ENCODE data around the gene MOSMO. TPM values are rescaled to one million over a fixed set of nuclear protein-coding genes. Genes with fewer than 3 reads are reported as not detected.

The MOSMO gene
- total and polyA plus RNA-seq, 2 of the 13 experiments (the other 11 are each of a cell fraction or from before 2014, with no cell fraction given): 26.7 to 32.6 TPM

- TF ChIP-seq, protein P1, sequence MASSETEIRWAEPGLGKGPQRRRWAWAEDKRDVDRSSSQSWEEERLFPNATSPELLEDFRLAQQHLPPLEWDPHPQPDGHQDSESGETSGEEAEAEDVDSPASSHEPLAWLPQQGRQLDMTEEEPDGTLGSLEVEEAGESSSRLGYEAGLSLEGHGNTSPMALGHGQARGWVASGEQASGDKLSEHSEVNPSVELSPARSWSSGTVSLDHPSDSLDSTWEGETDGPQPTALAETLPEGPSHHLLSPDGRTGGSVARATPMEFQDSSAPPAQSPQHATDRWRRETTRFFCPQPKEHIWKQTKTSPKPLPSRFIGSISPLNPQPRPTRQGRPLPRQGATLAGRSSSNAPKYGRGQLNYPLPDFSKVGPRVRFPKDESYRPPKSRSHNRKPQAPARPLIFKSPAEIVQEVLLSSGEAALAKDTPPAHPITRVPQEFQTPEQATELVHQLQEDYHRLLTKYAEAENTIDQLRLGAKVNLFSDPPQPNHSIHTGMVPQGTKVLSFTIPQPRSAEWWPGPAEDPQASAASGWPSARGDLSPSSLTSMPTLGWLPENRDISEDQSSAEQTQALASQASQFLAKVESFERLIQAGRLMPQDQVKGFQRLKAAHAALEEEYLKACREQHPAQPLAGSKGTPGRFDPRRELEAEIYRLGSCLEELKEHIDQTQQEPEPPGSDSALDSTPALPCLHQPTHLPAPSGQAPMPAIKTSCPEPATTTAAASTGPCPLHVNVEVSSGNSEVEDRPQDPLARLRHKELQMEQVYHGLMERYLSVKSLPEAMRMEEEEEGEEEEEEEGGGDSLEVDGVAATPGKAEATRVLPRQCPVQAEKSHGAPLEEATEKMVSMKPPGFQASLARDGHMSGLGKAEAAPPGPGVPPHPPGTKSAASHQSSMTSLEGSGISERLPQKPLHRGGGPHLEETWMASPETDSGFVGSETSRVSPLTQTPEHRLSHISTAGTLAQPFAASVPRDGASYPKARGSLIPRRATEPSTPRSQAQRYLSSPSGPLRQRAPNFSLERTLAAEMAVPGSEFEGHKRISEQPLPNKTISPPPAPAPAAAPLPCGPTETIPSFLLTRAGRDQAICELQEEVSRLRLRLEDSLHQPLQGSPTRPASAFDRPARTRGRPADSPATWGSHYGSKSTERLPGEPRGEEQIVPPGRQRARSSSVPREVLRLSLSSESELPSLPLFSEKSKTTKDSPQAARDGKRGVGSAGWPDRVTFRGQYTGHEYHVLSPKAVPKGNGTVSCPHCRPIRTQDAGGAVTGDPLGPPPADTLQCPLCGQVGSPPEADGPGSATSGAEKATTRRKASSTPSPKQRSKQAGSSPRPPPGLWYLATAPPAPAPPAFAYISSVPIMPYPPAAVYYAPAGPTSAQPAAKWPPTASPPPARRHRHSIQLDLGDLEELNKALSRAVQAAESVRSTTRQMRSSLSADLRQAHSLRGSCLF (CRISPR knock-in tag; IDR thresholded peaks at IDR 0.05; ENCODE audit: borderline replicate concordance): no peak
- no peak for TF ChIP-seq TGIF2 (CRISPR knock-in tag; IDR thresholded peaks at IDR 0.05)
- TF ChIP-seq ZNF670 (CRISPR knock-in tag; IDR thresholded peaks at IDR 0.05; ENCODE audit: borderline replicate concordance): no peak
- TF ChIP-seq ZNF768 (CRISPR knock-in tag; IDR thresholded peaks at IDR 0.05): no peak
- no peak for TF ChIP-seq TEAD3 (CRISPR knock-in tag; optimal IDR thresholded peaks at IDR 0.05; ENCODE audit: borderline replicate concordance)
- TF ChIP-seq ZC3H13 (CRISPR knock-in tag; IDR thresholded peaks at IDR 0.05): no peak
- TF ChIP-seq CC2D1A (CRISPR knock-in tag; IDR thresholded peaks at IDR 0.05): no peak
- no peak for TF ChIP-seq ZNF205 (CRISPR knock-in tag; IDR thresholded peaks at IDR 0.05)
Observed at GRCh38 chr16:22103441-22103840, 95.5 kb downstream of the MOSMO start (continued).

- Histone ChIP-seq H4K20me1 (ENCODE audit: insufficient read depth, low read length) (no peaks in the 10 kb centered on the region), H3K9me3 (ENCODE audit: low read length) (no peaks in the 10 kb centered on the region), H3K9ac (ENCODE audit: insufficient read depth, low read depth, low read length) (no peak overlapping the region), H3K27ac (ENCODE audit: extremely low read length, insufficient read depth, low read length) (no peak overlapping the region), H3K4me2 (ENCODE audit: low read depth, low read length) (no peak overlapping the region), H3K27me3 (ENCODE audit: control insufficient read depth in 1 of 2, insufficient read depth in 2 of 2, low read length in 2 of 2) (peaks cover 7 to 37% of the 10 kb centered on the region in 2 experiments; a peak in 4 of 5 replicates), H2AFZ (ENCODE audit: low read length) (no peak overlapping the region), H3K4me3 (replicated peaks in 1 of 3; ENCODE audit: insufficient read depth in 1 of 3, low read depth in 2 of 3, low read length in 3 of 3) (no peak overlapping the region), H3K36me3 (replicated peaks in 1 of 2; ENCODE audit: control insufficient read depth in 1 of 2, insufficient read depth in 2 of 2, low read length in 2 of 2) (no peaks in the 10 kb centered on the region), H3K79me2 (ENCODE audit: insufficient read depth, low read length) (no peaks in the 10 kb centered on the region), H3K4me1 (ENCODE audit: insufficient read depth, low read length) (peaks cover 9% of the 10 kb centered on the region)
- no peak for FAIRE-seq
- no TSS peak for BruUV-seq (replicated peaks)
- ChIA-PET CTCF (ENCODE audit: low intra/inter-chr PET ratio, low total read pairs) (no interaction called here), POLR2A (interaction anchor here (0.8 kb wide), 1 partner anchor 10 kb away, joined by 3 read pairs; no protein-coding TSS in a partner anchor)
- WGBS (ENCODE audit: low lambda C conversion rate): 3% methylated on average over 4 of the region's 4 CpGs
- no peak for DNase-seq (ENCODE audit: low spot score)
- intact Hi-C loops (cut with micrococcal nuclease; ENCODE audit: unreplicated experiment) (no loop called here), in situ Hi-C loops (cut with HindIII; ENCODE audit: extremely low pct_ligation_motif_present, low pct_unique_long_range_greater_than_20kb) (loop anchor here (5.0 kb wide), 1 partner anchor 48 kb away; no protein-coding TSS in a partner anchor)
- ATAC-seq: no peak
- TF ChIP-seq SNAPC2 (CRISPR knock-in tag; IDR thresholded peaks at IDR 0.05): no peak
- TF ChIP-seq HDAC6 (IDR thresholded peaks at IDR 0.05; ENCODE audit: low read depth, low read length): no peak
- no peak for TF ChIP-seq AFF4 (CRISPR knock-in tag; IDR thresholded peaks at IDR 0.05)
- no peak for TF ChIP-seq ZNF17 (CRISPR knock-in tag; IDR thresholded peaks at IDR 0.05)
- TF ChIP-seq ZNF546 (CRISPR knock-in tag; conservative IDR thresholded peaks at IDR 0.05): no peak
- TF ChIP-seq, protein P2, sequence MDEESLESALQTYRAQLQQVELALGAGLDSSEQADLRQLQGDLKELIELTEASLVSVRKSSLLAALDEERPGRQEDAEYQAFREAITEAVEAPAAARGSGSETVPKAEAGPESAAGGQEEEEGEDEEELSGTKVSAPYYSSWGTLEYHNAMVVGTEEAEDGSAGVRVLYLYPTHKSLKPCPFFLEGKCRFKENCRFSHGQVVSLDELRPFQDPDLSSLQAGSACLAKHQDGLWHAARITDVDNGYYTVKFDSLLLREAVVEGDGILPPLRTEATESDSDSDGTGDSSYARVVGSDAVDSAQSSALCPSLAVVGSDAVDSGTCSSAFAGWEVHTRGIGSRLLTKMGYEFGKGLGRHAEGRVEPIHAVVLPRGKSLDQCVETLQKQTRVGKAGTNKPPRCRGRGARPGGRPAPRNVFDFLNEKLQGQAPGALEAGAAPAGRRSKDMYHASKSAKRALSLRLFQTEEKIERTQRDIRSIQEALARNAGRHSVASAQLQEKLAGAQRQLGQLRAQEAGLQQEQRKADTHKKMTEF (CRISPR knock-in tag; IDR thresholded peaks at IDR 0.05): no peak
Observed at GRCh38 chr16:22109258-22109898, 101.5 kb downstream of the MOSMO start.

Measured in HepG2 (cell line).